Measurements from ENCODE around the gene PLCB3. TPM values are rescaled to one million over a fixed set of nuclear protein-coding genes. Genes with fewer than 3 reads are reported as not detected.

Gene PLCB3
- total and polyA plus RNA-seq, 2 experiments from 2014 or later = 28.1 to 103 TPM

GRCh38 chr11:64247729-64248531 is 3.4 kb upstream of the PLCB3 start (continued):
- TF ChIP-seq EZH2 (IDR thresholded peaks at IDR 0.05; ENCODE audit: low read depth, unreplicated experiment) (no peak), POLR2AphosphoS5 (IDR thresholded peaks at IDR 0.05; ENCODE audit: low read depth) (no peak)

GRCh38 chr11:64248578-64248977 is 2.8 kb upstream of the PLCB3 start:
- Histone ChIP-seq H3K27me3 (ENCODE audit: insufficient read depth) (no peaks in the 10 kb centered on the region), H3F3A (replicated peaks; ENCODE audit: low read depth) (peaks cover 41% of the 10 kb centered on the region), H3K9me2 (ENCODE audit: insufficient read depth) (no peaks in the 10 kb centered on the region), H3K27ac (ENCODE audit: low read depth) (peak overlapping the region; percentile 96), H3K4me1 (ENCODE audit: insufficient read depth) (peaks cover 38% of the 10 kb centered on the region), H3K36me3 (ENCODE audit: insufficient read depth) (no peaks in the 10 kb centered on the region), H3K79me2 (replicated peaks; ENCODE audit: insufficient read depth) (peaks cover 36% of the 10 kb centered on the region), H4K20me1 (replicated peaks; ENCODE audit: insufficient read depth) (no peaks in the 10 kb centered on the region; the same call in none of the 2 replicates), H3K4me3 (peak overlapping the region; percentile 100; the same call in 1 of the 2 replicates), H2AFZ (no peak overlapping the region), H3K4me2 (peak overlapping the region; percentile 100)
- peak; percentile 68 for DNase-seq (ENCODE audit: low spot score)
- H3K9me3 Mint-ChIP-seq = no peaks in the 10 kb centered on the region
- peaks cover 8% of the 10 kb centered on the region for H3K36me3 Mint-ChIP-seq (ENCODE audit: low read depth)
- H3K27me3 Mint-ChIP-seq (ENCODE audit: insufficient read depth, low read depth, poor library complexity) = peaks cover 30% of the 10 kb centered on the region
- peaks cover 40% of the 10 kb centered on the region for H3K4me1 Mint-ChIP-seq
- ATAC-seq = peak; percentile 9
- H3K4me3 Mint-ChIP-seq = peak overlapping the region; percentile 88
- peak overlapping the region; percentile 94 for H3K27ac Mint-ChIP-seq
- no peak for TF ChIP-seq ZNF331 (CRISPR knock-in tag; IDR thresholded peaks at IDR 0.05; ENCODE audit: low read depth)
- TF ChIP-seq STAT1 (IDR thresholded peaks at IDR 0.05; ENCODE audit: unreplicated experiment) = no peak
- no peak for TF ChIP-seq NANOG (IDR thresholded peaks at IDR 0.05; ENCODE audit: borderline replicate concordance)
- no peak for TF ChIP-seq ETS1 (IDR thresholded peaks at IDR 0.05)
- TF ChIP-seq EZH2 (IDR thresholded peaks at IDR 0.05; ENCODE audit: low read depth, unreplicated experiment) = no peak
- no peak for TF ChIP-seq JUNB (IDR thresholded peaks at IDR 0.05; ENCODE audit: unreplicated experiment)
- no peak for TF ChIP-seq CTCF (conservative IDR thresholded peaks at IDR 0.05; ENCODE audit: low read depth in 2 of 2)
- no peak for TF ChIP-seq REST (IDR thresholded peaks at IDR 0.05; ENCODE audit: unreplicated experiment)
- no peak for TF ChIP-seq EZH2phosphoT487 (IDR thresholded peaks at IDR 0.05; ENCODE audit: unreplicated experiment)
- no peak for TF ChIP-seq ZNF114 (CRISPR knock-in tag; IDR thresholded peaks at IDR 0.05)
- TF ChIP-seq CREB1 (CRISPR knock-in tag; IDR thresholded peaks at IDR 0.05; ENCODE audit: low read depth) = no peak
- TF ChIP-seq POLR2AphosphoS5 (IDR thresholded peaks at IDR 0.05; ENCODE audit: low read depth) = no peak; the same call in 1 of the 2 replicates
